HCT116 (cell line): ENCODE measurements around the gene FGFBP2. TPM values are rescaled to one million over a fixed set of nuclear protein-coding genes. Genes with fewer than 3 reads are reported as not detected.

Experiments used
- ATAC-seq: fragments of 200-7000 bp; cut with Tn5 transposase; 2 replicates; pipeline ENCODE4 v1.9.1; 2020; ENCODE audit warnings: mild to moderate bottlenecking, moderate library complexity
- BruUV-seq: library from RNA; stranded (reverse); fragments of 400-500 nt; replicated peaks from 2 replicates; lab custom pipeline; 2021; lab: Mats Ljungman, UMichigan
- CTCF ChIA-PET: fragments of 300-600 bp; sonication (Branson Sonifier 250); formaldehyde crosslinking; loops from one replicate; lab custom pipeline; 2021; ENCODE audit warnings: antibody characterized with exemption; lab: Charles Lee
- POLR2A ChIA-PET: fragments of 300-600, 350-600 bp; sonication (Branson Sonifier 250); formaldehyde crosslinking; loops from one replicate; lab custom pipeline; 2021; ENCODE audit warnings: antibody characterized with exemption; lab: Charles Lee
- RAD21 ChIA-PET, 2 experiments: fragments of 300-600 bp; sonication (Branson Sonifier 250); formaldehyde crosslinking; loops; one replicate each; lab custom pipeline; 2023; ENCODE audit warnings: low total read pairs in 2 of 2; ENCODE audit not compliant: uncharacterized antibody in 2 of 2, unreplicated experiment in 2 of 2, low non-redundant PET in 1 of 2; lab: Charles Lee
- DNase-seq: peaks from one replicate; pipeline ENCODE4 v3.0.0-alpha.2; 2010; ENCODE audit warnings: low read depth, low spot score
- H2AFZ ChIP-seq: fragments of 200-600 bp; shearing (Covaris generic), sonication (generic); 2 replicates; pipeline ENCODE4 v1.6.1; 2017; ENCODE audit warnings: low read depth, mixed run types, mixed read lengths, antibody characterized with exemption, low read length; ENCODE audit not compliant: poor library complexity, severe bottlenecking
- H3K27ac ChIP-seq: 2 replicates; pipeline ENCODE4 v1.5.1; 2012; ENCODE audit warnings: low read depth, low read length
- H3K27me3 ChIP-seq: fragments of 200-600 bp; sonication (generic); 2 replicates; pipeline ENCODE4 v1.6.1; 2016; ENCODE audit warnings: mixed run types, low read length, mixed read lengths; ENCODE audit not compliant: insufficient read depth
- H3K36me3 ChIP-seq, 2 experiments: fragments of 200-500 bp in 1 of 2; fragments of 200-600 bp in 1 of 2; sonication (Bioruptor generic) in 1 of 2; sonication (generic) in 1 of 2; 2 replicates each; pipeline versions ENCODE4 v1.5.1 to v1.6.1; 2014 to 2016; ENCODE audit warnings: low read length in 2 of 2, inconsistent platforms in 1 of 2, mixed read lengths in 1 of 2, mixed run types in 1 of 2; ENCODE audit not compliant: insufficient read depth in 2 of 2, control insufficient read depth in 1 of 2
- H3K4me1 ChIP-seq, 2 experiments: fragments of 200-600 bp in 1 of 2; sonication (generic) in 1 of 2; 2 replicates each; pipeline versions ENCODE4 v1.5.1 to v1.6.1; 2012 to 2017; ENCODE audit warnings: low read length in 2 of 2, inconsistent platforms in 1 of 2, mild to moderate bottlenecking in 1 of 2, mixed read lengths in 1 of 2, mixed run types in 1 of 2, moderate library complexity in 1 of 2; ENCODE audit not compliant: insufficient read depth in 2 of 2, control insufficient read depth in 1 of 2
- H3K4me2 ChIP-seq: fragments of 200-600 bp; sonication (generic); 2 replicates; pipeline ENCODE4 v1.6.1; 2017; ENCODE audit warnings: mixed run types, low read length, mixed read lengths
- H3K4me3 ChIP-seq, 2 experiments: fragments of 200-600 bp in 1 of 2; sonication (generic) in 1 of 2; replicated peaks in 1 of 2; 2 replicates each; pipeline ENCODE4 v1.5.1; 2011 to 2016; ENCODE audit warnings: low read length in 2 of 2, control low read depth in 1 of 2, low read depth in 1 of 2, mild to moderate bottlenecking in 1 of 2, mixed read lengths in 1 of 2, mixed run types in 1 of 2
- H3K79me2 ChIP-seq: fragments of 200-600 bp; sonication (generic); 2 replicates; pipeline ENCODE4 v1.6.1; 2017; ENCODE audit warnings: mild to moderate bottlenecking, mixed run types, low read length, moderate library complexity, mixed read lengths; ENCODE audit not compliant: insufficient read depth
- H3K9ac ChIP-seq: fragments of 200-600 bp; sonication (generic); 2 replicates; pipeline ENCODE4 v1.6.1; 2016; ENCODE audit warnings: low read length, mixed read lengths
- H3K9me2 ChIP-seq: fragments of 200-600 bp; sonication (generic), shearing (Covaris generic); 2 replicates; pipeline ENCODE4 v1.6.1; 2017; ENCODE audit warnings: mixed run types, mild to moderate bottlenecking, moderate library complexity; ENCODE audit not compliant: insufficient read depth
- H3K9me3 ChIP-seq, 2 experiments: fragments of 200-500 bp in 1 of 2; fragments of 200-600 bp in 1 of 2; sonication (Bioruptor generic) in 1 of 2; sonication (generic) in 1 of 2; 2 replicates each; pipeline ENCODE4 v1.6.1; 2014 to 2017; ENCODE audit warnings: low read length in 2 of 2, mixed read lengths in 2 of 2, inconsistent platforms in 1 of 2, low read depth in 1 of 2, mild to moderate bottlenecking in 1 of 2, mixed run types in 1 of 2, moderate library complexity in 1 of 2; ENCODE audit not compliant: control insufficient read depth in 1 of 2, insufficient read depth in 1 of 2
- H4K20me1 ChIP-seq: fragments of 200-600 bp; sonication (generic), shearing (Covaris generic); 2 replicates; pipeline ENCODE4 v1.6.1; 2017; ENCODE audit warnings: mixed run types, mild to moderate bottlenecking, moderate library complexity; ENCODE audit not compliant: insufficient read depth
- ATF3 ChIP-seq: IDR thresholded peaks from 2 replicates; pipeline ENCODE4 v1.6.1; 2012
- EGR1 ChIP-seq: IDR thresholded peaks from 2 replicates; pipeline ENCODE4 v1.6.1; 2012; ENCODE audit warnings: low read depth
- ELF1 ChIP-seq: IDR thresholded peaks from 2 replicates; pipeline ENCODE4 v1.6.1; 2012; ENCODE audit warnings: low read depth, borderline replicate concordance
- EZH2 ChIP-seq: fragments of 200-600 bp; sonication (generic); IDR thresholded peaks from 2 replicates; pipeline ENCODE4 v1.6.1; 2017; ENCODE audit warnings: antibody characterized with exemption, mixed run types
- EZH2phosphoT487 ChIP-seq: fragments of 200-600 bp; IDR thresholded peaks from 2 replicates; pipeline ENCODE4 v1.6.1; 2018; ENCODE audit warnings: antibody characterized with exemption, borderline replicate concordance
- FOSL1 ChIP-seq: IDR thresholded peaks from 2 replicates; pipeline ENCODE4 v1.6.1; 2012; ENCODE audit warnings: low read depth
- MAX ChIP-seq: IDR thresholded peaks from 2 replicates; pipeline ENCODE4 v1.6.1; 2012
- POLR2AphosphoS5 ChIP-seq: IDR thresholded peaks from 2 replicates; pipeline ENCODE4 v1.6.1; 2011; ENCODE audit warnings: mild to moderate bottlenecking, low read depth, low read length, moderate library complexity
- RAD21 ChIP-seq: IDR thresholded peaks from 2 replicates; pipeline ENCODE4 v1.6.1; 2012; ENCODE audit warnings: low read depth, mild to moderate bottlenecking
- REST ChIP-seq: IDR thresholded peaks from 2 replicates; pipeline ENCODE4 v1.6.1; 2012; ENCODE audit warnings: low read depth
- SIN3A ChIP-seq: IDR thresholded peaks from 2 replicates; pipeline ENCODE4 v1.6.1; 2012; ENCODE audit warnings: low read depth
- SRF ChIP-seq: IDR thresholded peaks from 2 replicates; pipeline ENCODE4 v1.6.1; 2012; ENCODE audit warnings: low read depth
- YY1 ChIP-seq: IDR thresholded peaks from 2 replicates; pipeline ENCODE4 v1.6.1; 2011; ENCODE audit warnings: low read length, low read depth, moderate library complexity, mild to moderate bottlenecking; ENCODE audit not compliant: insufficient replicate concordance; ENCODE audit errors: extremely low read depth
- ZBTB33 ChIP-seq: IDR thresholded peaks from 2 replicates; pipeline ENCODE4 v1.6.1; 2011; ENCODE audit warnings: mild to moderate bottlenecking, low read length, moderate library complexity; ENCODE audit not compliant: insufficient replicate concordance; ENCODE audit errors: extremely low read depth
- ZFX ChIP-seq: fragments of 450-650 bp; IDR thresholded peaks from 2 replicates; pipeline ENCODE4 v1.6.1; 2017
- ZNF274 ChIP-seq: fragments of 200-500 bp; sonication (Bioruptor generic); IDR thresholded peaks from 2 replicates; pipeline ENCODE4 v1.6.1; 2014; ENCODE audit warnings: mild to moderate bottlenecking, low read depth, low read length, inconsistent platforms
- intact Hi-C: fragments of 100-400 bp; cut with micrococcal nuclease; formaldehyde crosslinking; loops from 2 replicates; pipeline ENCODE4 v1.10.0; 2022
- total RNA-seq: library from RNA; stranded (reverse); gene quantifications from one replicate; pipeline ENCODE4 v1.2.1, GENCODE V29; 2021; ENCODE audit not compliant: unreplicated experiment

Gene FGFBP2
- total RNA-seq, 1 experiment from 2014 or later = not detected

GRCh38 chr4:15976456-15977447, 13.8 kb upstream of the FGFBP2 start (continued):
- TF ChIP-seq SRF = no peak
- TF ChIP-seq ELF1 = no peak
- TF ChIP-seq, all 23 proteins: peak for 0

GRCh38 chr4:15971068-15971801, 8.3 kb upstream of the FGFBP2 start:
- TF ChIP-seq SIN3A (no peak), RAD21 (no peak), SRF (no peak), EZH2 (no peak), ZNF274 (no peak), MAX (no peak), ATF3 (no peak), YY1 (no peak), POLR2AphosphoS5 (no peak), REST (no peak), EGR1 (no peak), ZFX (no peak), FOSL1 (no peak), EZH2phosphoT487 (no peak), ZBTB33 (no peak)
- Histone ChIP-seq H3K4me3 (no peak overlapping the region), H3K27ac (no peak overlapping the region), H3K9me3 (no peaks in the 10 kb centered on the region; a peak in 1 of 4 replicates), H3K9me2 (no peaks in the 10 kb centered on the region), H3K4me1 (no peaks in the 10 kb centered on the region), H3K79me2 (no peaks in the 10 kb centered on the region), H3K27me3 (no peaks in the 10 kb centered on the region), H3K9ac (no peak overlapping the region), H3K36me3 (no peaks in the 10 kb centered on the region), H4K20me1 (no peaks in the 10 kb centered on the region), H3K4me2 (no peak overlapping the region), H2AFZ (no peak overlapping the region)
- ChIA-PET CTCF (no interaction called here), POLR2A (no interaction called here), RAD21 (no interaction called here)
- no TSS peak for BruUV-seq
- DNase-seq = no peak
- intact Hi-C loops = no loop called here
- ATAC-seq = no peak
